Measurements from ENCODE around the gene ZNF511. TPM values are rescaled to one million over a fixed set of nuclear protein-coding genes. Genes with fewer than 3 reads are reported as not detected.

The ZNF511 gene
- total and polyA plus RNA-seq, 9 of the 15 experiments (the other 6 are each of a cell fraction or from before 2014, with no cell fraction given): 0.61 to 69.3 (median 40.1) TPM

- TF ChIP-seq EWSR1 (IDR thresholded peaks at IDR 0.05; ENCODE audit: borderline replicate concordance, low read depth, partially characterized antibody): no peak
- no peak for TF ChIP-seq ZMIZ1 (IDR thresholded peaks at IDR 0.05; ENCODE audit: low read depth in 2 of 2, low read length in 2 of 2)
- TF ChIP-seq ILK (tag; IDR thresholded peaks at IDR 0.05; ENCODE audit: borderline replicate concordance, low read depth): no peak
- TF ChIP-seq PCBP2 (IDR thresholded peaks at IDR 0.05; ENCODE audit: low read depth, low read length, poor library complexity, severe bottlenecking): no peak
- TF ChIP-seq MAFF (IDR thresholded peaks at IDR 0.05; ENCODE audit: low read length): no peak
- no peak for TF ChIP-seq ZBTB1 (CRISPR knock-in tag; IDR thresholded peaks at IDR 0.05; ENCODE audit: borderline replicate concordance, low read depth)
- TF ChIP-seq ZNF140 (CRISPR knock-in tag; IDR thresholded peaks at IDR 0.05): no peak
- peak; percentile 93 for TF ChIP-seq L3MBTL2 (IDR thresholded peaks at IDR 0.05)
- TF ChIP-seq RB1 (IDR thresholded peaks at IDR 0.05; ENCODE audit: low read depth): peak; percentile 46; the same call in 1 of the 2 replicates
- no peak for TF ChIP-seq BCL6 (CRISPR knock-in tag; IDR thresholded peaks at IDR 0.05)
- TF ChIP-seq ATF1 (CRISPR knock-in tag; IDR thresholded peaks at IDR 0.05): no peak
- TF ChIP-seq ATF1 (tag; IDR thresholded peaks at IDR 0.05): no peak
- 0 out of 2 replicates have a peak, but pooled peaks have one; percentile 56 for TF ChIP-seq FOXK1 (CRISPR knock-in tag; IDR thresholded peaks at IDR 0.05; ENCODE audit: borderline replicate concordance)
- TF ChIP-seq PML (IDR thresholded peaks at IDR 0.05; ENCODE audit: low read length): peak; percentile 60; the same call in 1 of the 2 replicates
- peak; percentile 78 for TF ChIP-seq KLF16 (IDR thresholded peaks at IDR 0.05)
- TF ChIP-seq CHCHD3 (CRISPR knock-in tag; IDR thresholded peaks at IDR 0.05): no peak
- TF ChIP-seq PREB (CRISPR knock-in tag; IDR thresholded peaks at IDR 0.05): no peak
- no peak for TF ChIP-seq RBM39 (optimal IDR thresholded peaks at IDR 0.05; ENCODE audit: low read depth, low read length)
- no peak for TF ChIP-seq ZNF174 (CRISPR knock-in tag; IDR thresholded peaks at IDR 0.05)
- no peak for TF ChIP-seq POLR2G (IDR thresholded peaks at IDR 0.05; ENCODE audit: low read depth, low read length)
- peak; percentile 74 for TF ChIP-seq TCF3 (CRISPR knock-in tag; IDR thresholded peaks at IDR 0.05)
- peak; percentile 85 for TF ChIP-seq ARID1B (IDR thresholded peaks at IDR 0.05)
- TF ChIP-seq ZNF133 (CRISPR knock-in tag; IDR thresholded peaks at IDR 0.05): no peak
- TF ChIP-seq ZZZ3 (IDR thresholded peaks at IDR 0.05): no peak
- TF ChIP-seq DIDO1 (tag; IDR thresholded peaks at IDR 0.05; ENCODE audit: low read depth): no peak
- peak; percentile 68 for TF ChIP-seq NCOR1 (IDR thresholded peaks at IDR 0.05)
- TF ChIP-seq NONO (IDR thresholded peaks at IDR 0.05; ENCODE audit: low read depth in 2 of 2, low read length in 1 of 2): no peak
- no peak for TF ChIP-seq MCM5 (IDR thresholded peaks at IDR 0.05; ENCODE audit: low read depth)
These were observed 51.4 kb downstream of the ZNF511 start (continued) for GRCh38 chr10:133359972-133360610.

Data from K562 (cell line).